ENCODE results near the gene KMT2E. TPM values are rescaled to one million over a fixed set of nuclear protein-coding genes. Genes with fewer than 3 reads are reported as not detected.

The KMT2E gene
- total RNA-seq, 1 experiment from 2014 or later = 63.9 TPM

DNA sequence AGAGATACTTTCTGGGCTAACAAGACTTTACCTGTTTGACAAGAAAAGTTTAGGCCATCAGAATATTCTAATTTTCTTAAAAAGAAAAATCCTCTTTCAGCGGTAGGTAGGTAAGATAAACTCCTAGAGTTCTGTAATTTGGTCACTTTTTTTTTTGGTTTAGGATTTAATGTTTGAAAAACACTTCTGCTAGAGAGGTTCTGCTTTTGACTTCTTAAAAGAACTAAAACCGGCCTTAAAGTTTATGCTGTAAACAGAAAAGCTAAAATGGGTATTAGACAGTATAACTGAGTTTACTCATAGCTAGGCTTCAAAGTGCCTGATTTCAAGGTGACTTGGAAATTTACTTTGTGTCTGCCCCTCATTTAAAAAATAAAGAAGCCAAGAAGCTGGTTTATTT is 21.7 kb upstream of the KMT2E start:
- TF ChIP-seq EZH2 (IDR thresholded peaks at IDR 0.05; ENCODE audit: borderline replicate concordance, low read depth, low read length, poor library complexity, severe bottlenecking) = no peak
- no peak for TF ChIP-seq CTCF (conservative IDR thresholded peaks at IDR 0.05; ENCODE audit: low read depth, low read length)
- Histone ChIP-seq H3K27me3 (replicated peaks; ENCODE audit: insufficient read depth, low read depth, low read length, poor library complexity) (no peaks in the 10 kb centered on the region), H3K36me3 (ENCODE audit: insufficient read depth, low read length, poor library complexity, severe bottlenecking) (peaks cover 17% of the 10 kb centered on the region), H3K9me3 (ENCODE audit: low read depth, low read length, poor library complexity, severe bottlenecking) (no peaks in the 10 kb centered on the region), H3K4me3 (ENCODE audit: low read depth, low read length, poor library complexity, severe bottlenecking) (no peak overlapping the region), H3K27ac (ENCODE audit: low read depth, low read length, poor library complexity, severe bottlenecking) (no peak overlapping the region), H3K4me1 (ENCODE audit: insufficient read depth, low read length, poor library complexity, severe bottlenecking) (peaks cover 17% of the 10 kb centered on the region)
- ChIA-PET POLR2A (ENCODE audit: low non-redundant PET) (no interaction called here), CTCF (interaction anchor here (0.5 kb wide), 1 partner anchor 40 kb away, joined by 10 read pairs; no protein-coding TSS in a partner anchor)
- no peak for DNase-seq (ENCODE audit: low spot score)
- intact Hi-C loops (cut with micrococcal nuclease; ENCODE audit: unreplicated experiment) = no loop called here
- BruUV-seq (replicated peaks) = no TSS peak

DNA sequence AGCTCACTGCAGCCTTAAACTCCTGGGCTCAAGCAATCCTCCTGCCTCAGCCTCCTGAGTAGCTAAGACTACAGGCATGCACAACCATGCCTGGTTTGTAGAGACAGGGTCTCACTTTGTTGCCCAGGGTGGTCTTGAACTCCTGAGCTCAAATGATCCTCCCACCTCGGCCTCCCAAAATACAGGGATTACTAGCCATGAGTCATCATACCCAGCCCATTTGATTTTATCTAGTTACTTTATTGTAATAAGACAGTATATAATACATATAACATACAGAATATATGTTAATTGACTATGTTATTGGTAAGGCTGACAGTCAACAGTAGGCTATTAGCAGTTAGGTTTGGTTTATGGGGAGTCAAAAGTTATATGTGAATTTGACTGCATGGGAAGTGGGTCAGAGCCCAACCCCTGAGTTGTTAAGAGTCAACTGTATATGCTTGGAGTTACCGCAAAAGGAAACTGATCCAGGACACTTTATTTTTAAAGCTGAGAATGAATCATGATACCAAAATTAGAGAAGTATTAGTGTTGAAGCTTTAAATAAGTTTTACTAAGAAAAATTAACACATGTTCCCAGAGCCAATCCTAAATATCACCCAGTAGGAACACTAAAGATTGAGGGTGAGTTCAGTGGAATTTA is 20.7 kb upstream of the KMT2E start:
- Histone ChIP-seq H3K4me3 (ENCODE audit: low read depth, low read length, poor library complexity, severe bottlenecking) (no peak overlapping the region), H3K9me3 (ENCODE audit: low read depth, low read length, poor library complexity, severe bottlenecking) (no peaks in the 10 kb centered on the region), H3K4me1 (ENCODE audit: insufficient read depth, low read length, poor library complexity, severe bottlenecking) (peaks cover 9% of the 10 kb centered on the region), H3K27ac (ENCODE audit: low read depth, low read length, poor library complexity, severe bottlenecking) (no peak overlapping the region), H3K27me3 (replicated peaks; ENCODE audit: insufficient read depth, low read depth, low read length, poor library complexity) (no peaks in the 10 kb centered on the region), H3K36me3 (ENCODE audit: insufficient read depth, low read length, poor library complexity, severe bottlenecking) (peaks cover 17% of the 10 kb centered on the region)
- no TSS peak for BruUV-seq (replicated peaks)
- DNase-seq (ENCODE audit: low spot score) = no peak
- TF ChIP-seq EZH2 (IDR thresholded peaks at IDR 0.05; ENCODE audit: borderline replicate concordance, low read depth, low read length, poor library complexity, severe bottlenecking) = no peak
- POLR2A ChIA-PET (ENCODE audit: low non-redundant PET) = no interaction called here
- intact Hi-C loops (cut with micrococcal nuclease; ENCODE audit: unreplicated experiment) = no loop called here
- CTCF ChIA-PET = no interaction called here

DNA sequence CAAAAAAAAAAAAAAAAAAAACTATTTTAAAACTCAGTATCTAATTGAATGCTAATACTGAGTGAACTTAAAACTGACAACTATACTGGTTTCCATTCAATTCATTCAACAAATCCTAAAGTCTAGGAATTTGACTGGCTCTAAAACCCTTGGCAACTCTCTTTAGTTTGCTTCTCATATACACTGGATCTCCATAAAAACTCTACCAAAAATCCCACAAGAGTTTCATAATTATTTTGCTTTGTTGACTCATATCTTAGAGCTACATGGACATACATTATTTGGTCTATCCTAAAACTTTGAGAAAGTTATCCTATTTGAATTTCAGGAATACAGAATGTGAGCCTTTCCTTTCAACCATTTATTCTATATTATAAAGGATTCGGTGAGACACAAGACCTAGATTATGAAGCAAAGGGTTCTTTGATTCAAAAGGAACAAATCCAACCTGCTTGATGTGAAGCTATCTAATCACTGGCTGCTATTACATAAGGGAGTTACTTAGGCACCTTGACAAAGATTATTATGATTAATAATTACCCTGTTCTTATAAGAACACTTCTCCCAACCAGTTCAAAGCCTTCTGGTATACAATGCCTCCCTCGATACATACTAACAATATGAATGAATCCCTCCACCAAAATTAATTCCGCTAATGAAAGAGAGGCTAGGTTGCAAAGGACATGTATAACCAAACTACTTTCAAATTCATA is 15.8 kb upstream of the KMT2E start:
- no peak overlapping the region for H3K27ac ChIP-seq (ENCODE audit: low read depth, low read length, poor library complexity, severe bottlenecking)
- POLR2A ChIA-PET (ENCODE audit: low non-redundant PET) = no interaction called here
- no peaks in the 10 kb centered on the region for H3K27me3 ChIP-seq (replicated peaks; ENCODE audit: insufficient read depth, low read depth, low read length, poor library complexity)
- BruUV-seq (replicated peaks) = no TSS peak
- no peak for DNase-seq (ENCODE audit: low spot score)
- CTCF ChIA-PET = no interaction called here
- peaks cover 20% of the 10 kb centered on the region for H3K4me1 ChIP-seq (ENCODE audit: insufficient read depth, low read length, poor library complexity, severe bottlenecking)
- TF ChIP-seq CTCF (conservative IDR thresholded peaks at IDR 0.05; ENCODE audit: low read depth, low read length) (no peak), EZH2 (IDR thresholded peaks at IDR 0.05; ENCODE audit: borderline replicate concordance, low read depth, low read length, poor library complexity, severe bottlenecking) (no peak)
- H3K9me3 ChIP-seq (ENCODE audit: low read depth, low read length, poor library complexity, severe bottlenecking) = no peaks in the 10 kb centered on the region
- H3K36me3 ChIP-seq (ENCODE audit: insufficient read depth, low read length, poor library complexity, severe bottlenecking) = peaks cover 11% of the 10 kb centered on the region
- H3K4me3 ChIP-seq (ENCODE audit: low read depth, low read length, poor library complexity, severe bottlenecking) = no peak overlapping the region
- intact Hi-C loops (cut with micrococcal nuclease; ENCODE audit: unreplicated experiment) = no loop called here
